GM12878 (cell line): ENCODE results near the gene HUWE1. TPM values are rescaled to one million over a fixed set of nuclear protein-coding genes. Genes with fewer than 3 reads are reported as not detected.

Source experiments
- ATAC-seq: fragments of 200-7000 bp; cut with Tn5 transposase; 3 replicates; pipeline ENCODE4 v1.9.1; 2020; ENCODE audit warnings: mild to moderate bottlenecking, moderate library complexity
- Bru-seq: library from RNA; stranded (reverse); fragments of 400-500 nt; gene quantifications from one replicate; lab custom pipeline; 2021; lab: Mats Ljungman, UMichigan
- BruChase-seq, 2 experiments: library from RNA; stranded (reverse); fragments of 400-500 nt; gene quantifications; one replicate each; lab custom pipeline; 2021; lab: Mats Ljungman, UMichigan
- BruUV-seq: library from RNA; stranded (reverse); fragments of 400-500 nt; replicated peaks from 2 replicates; lab custom pipeline; 2021; lab: Mats Ljungman, UMichigan
- CTCF ChIA-PET: fragments of 300-600 bp; sonication (Branson Sonifier 250); formaldehyde crosslinking; extraction: SDS; loops from one replicate; lab custom pipeline; 2021; ENCODE audit warnings: inconsistent platforms; lab: Yijun Ruan, JAX
- POLR2A ChIA-PET: fragments of 350-600 bp; formaldehyde crosslinking; extraction: SDS; loops from one replicate; lab custom pipeline; 2021; ENCODE audit warnings: inconsistent platforms; lab: Charles Lee
- RAD21 ChIA-PET: fragments of 300-600 bp; sonication (Branson Sonifier 250); formaldehyde crosslinking; loops from one replicate; lab custom pipeline; 2023; ENCODE audit warnings: antibody characterized with exemption; ENCODE audit not compliant: unreplicated experiment; lab: Charles Lee
- SMC1A ChIA-PET: fragments of 300-600 bp; sonication (Branson Sonifier 250); formaldehyde crosslinking; loops from one replicate; lab custom pipeline; 2023; ENCODE audit not compliant: unreplicated experiment, uncharacterized antibody; lab: Charles Lee
- DNase-seq: peaks from one replicate; pipeline ENCODE4 v3.0.0-alpha.2; 2011; ENCODE audit warnings: low read depth, low spot score
- FAIRE-seq: peaks from 3 replicates; lab custom pipeline; 2011; peaks lifted over from hg19 to GRCh38; lab: Jason Lieb, UNC
- H2AFZ ChIP-seq: 2 replicates; pipeline ENCODE4 v1.6.0; 2011; ENCODE audit warnings: low read depth, low read length, control low read depth; ENCODE audit not compliant: control insufficient read depth
- H3K27ac ChIP-seq: 2 replicates; pipeline ENCODE4 v1.5.1; 2011; ENCODE audit warnings: control low read depth; ENCODE audit not compliant: control insufficient read depth, insufficient read depth
- H3K27me3 ChIP-seq, 2 experiments: replicated peaks in 1 of 2; 2 replicates each; pipeline versions ENCODE4 v1.6.0 to v1.6.1; 2011; ENCODE audit warnings: low read length in 1 of 2; ENCODE audit not compliant: control insufficient read depth in 2 of 2, insufficient read depth in 2 of 2
- H3K36me3 ChIP-seq, 2 experiments: 2 replicates each; pipeline ENCODE4 v1.5.1; 2011; ENCODE audit warnings: low read length in 1 of 2; ENCODE audit not compliant: control insufficient read depth in 2 of 2, insufficient read depth in 2 of 2
- H3K4me1 ChIP-seq: 2 replicates; pipeline ENCODE4 v1.6.1; 2011; ENCODE audit warnings: mild to moderate bottlenecking, low read length, moderate library complexity, mixed read lengths; ENCODE audit not compliant: control insufficient read depth, insufficient read depth
- H3K4me2 ChIP-seq: 2 replicates; pipeline ENCODE4 v1.6.0; 2011; ENCODE audit warnings: control low read depth; ENCODE audit not compliant: control insufficient read depth, insufficient read depth
- H3K4me3 ChIP-seq: fragments of 200-600 bp; sonication (generic); 2 replicates; pipeline ENCODE4 v1.5.1; 2016
- H3K79me2 ChIP-seq: 2 replicates; pipeline ENCODE4 v1.6.0; 2011; ENCODE audit warnings: low read length; ENCODE audit not compliant: control insufficient read depth, insufficient read depth
- H3K9ac ChIP-seq: 2 replicates; pipeline ENCODE4 v1.8.0; 2011; ENCODE audit warnings: low read length, control low read depth, mixed read lengths; ENCODE audit not compliant: control insufficient read depth, insufficient read depth
- H3K9me3 ChIP-seq: replicated peaks from 3 replicates; pipeline ENCODE4 v1.5.1; 2011; ENCODE audit warnings: mild to moderate bottlenecking, low read length; ENCODE audit not compliant: control insufficient read depth, insufficient read depth
- H4K20me1 ChIP-seq: 2 replicates; pipeline ENCODE4 v1.6.0; 2011; ENCODE audit not compliant: control insufficient read depth, insufficient read depth
- BHLHE40 ChIP-seq, 2 experiments: fragments of 450-650 bp in 1 of 2; IDR thresholded peaks; 2 replicates each; pipeline ENCODE4 v1.6.1; 2011 to 2017; ENCODE audit warnings: low read depth in 2 of 2, borderline replicate concordance in 1 of 2, improper control_type of control experiment in 1 of 2, low read length in 1 of 2, mild to moderate bottlenecking in 1 of 2
- CHD2 ChIP-seq: IDR thresholded peaks from 2 replicates; pipeline ENCODE4 v1.6.1; 2011; ENCODE audit warnings: low read depth, low read length, improper control_type of control experiment, borderline replicate concordance
- EED ChIP-seq: sonication (generic); IDR thresholded peaks from 2 replicates; pipeline ENCODE4 v1.6.1; 2016; ENCODE audit warnings: antibody characterized with exemption, low read depth
- FOS ChIP-seq: IDR thresholded peaks from 3 replicates; pipeline ENCODE4 v1.6.1; 2011; ENCODE audit warnings: borderline replicate concordance; ENCODE audit not compliant: insufficient read length; ENCODE audit errors: extremely low read depth
- IKZF2 ChIP-seq, 2 experiments: fragments of 450-650 bp; IDR thresholded peaks; 2 replicates each; pipeline ENCODE4 v1.6.1; 2017; ENCODE audit warnings: mild to moderate bottlenecking in 2 of 2, moderate library complexity in 2 of 2
- IRF4 ChIP-seq: IDR thresholded peaks from 2 replicates; pipeline ENCODE4 v1.6.1; 2011; ENCODE audit warnings: low read depth, low read length
- NR2F1 ChIP-seq: fragments of 450-650 bp; conservative IDR thresholded peaks from 2 replicates; pipeline ENCODE4 v1.6.1; 2017; ENCODE audit warnings: mild to moderate bottlenecking
- PML ChIP-seq: IDR thresholded peaks from 2 replicates; pipeline ENCODE4 v1.6.1; 2012; ENCODE audit warnings: low read length, inconsistent platforms
- POLR2AphosphoS2 ChIP-seq: IDR thresholded peaks from 2 replicates; pipeline ENCODE4 v1.6.1; 2011; ENCODE audit warnings: low read depth, mild to moderate bottlenecking, low read length, improper control_type of control experiment, moderate library complexity
- POLR2AphosphoS5 ChIP-seq: IDR thresholded peaks from 2 replicates; pipeline ENCODE4 v1.6.1; 2011; ENCODE audit warnings: mild to moderate bottlenecking, low read length, inconsistent platforms
- SMAD5 ChIP-seq: IDR thresholded peaks from 2 replicates; pipeline ENCODE4 v1.6.1; 2016; ENCODE audit warnings: antibody characterized with exemption, low read depth
- TAF1 ChIP-seq: IDR thresholded peaks from 2 replicates; pipeline ENCODE4 v1.6.1; 2011; ENCODE audit warnings: mild to moderate bottlenecking, low read depth, low read length, borderline replicate concordance
- TCF12 ChIP-seq: IDR thresholded peaks from 2 replicates; pipeline ENCODE4 v1.6.1; 2011; ENCODE audit warnings: low read depth, mild to moderate bottlenecking, low read length
- YY1 ChIP-seq: IDR thresholded peaks from 2 replicates; pipeline ENCODE4 v1.6.1; 2011; ENCODE audit warnings: low read depth, mild to moderate bottlenecking, low read length
- ZNF217 ChIP-seq: fragments of 450-650 bp; IDR thresholded peaks from 2 replicates; pipeline ENCODE4 v1.6.1; 2017; ENCODE audit warnings: antibody characterized with exemption, mild to moderate bottlenecking
- whole genome bisulfite sequencing: methylation state at CpG from one replicate; pipeline ENCODE4 v1.1.6; 2016; ENCODE audit warnings: low lambda C conversion rate; ENCODE audit not compliant: insufficient replicate concordance, insufficient coverage; ENCODE audit errors: missing lambda C conversion rate; 5-methylcytosine and 5-hydroxymethylcytosine counted together
- in situ Hi-C: fragments of 300-500 bp; cut with MboI; formaldehyde crosslinking; loops from 9 replicates; pipeline ENCODE4 v1.14.3; 2018; ENCODE audit warnings: mixed read lengths
- intact Hi-C: fragments of 100-400 bp; cut with micrococcal nuclease; formaldehyde crosslinking; loops from one replicate; pipeline ENCODE4 v1.14.2; 2022; ENCODE audit not compliant: unreplicated experiment
- long read RNA-seq, 2 experiments: library from polyadenylated mRNA; unstranded; transcript quantifications; one replicate each; pipeline ENCODE4 v2.0.0, GENCODE V29; 2019 to 2020
- polyA minus RNA-seq, 3 experiments: library from RNA; depleted of rRNA, polyadenylated mRNA; stranded (reverse); fragments of >200 nt; gene quantifications; 2 replicates each; pipeline ENCODE4 v1.2.3, GENCODE V29; 2011
- polyA plus RNA-seq, 11 experiments: library from polyadenylated mRNA; depleted of rRNA in 4 of 11; unstranded in 6 of 11; stranded (reverse) in 5 of 11; fragments of >200 nt; fragmentation: Nextera tagmentation in 4 of 11; fragmentation: Illumina TruSeq in 1 of 11; extraction: Ambion mirVana in 4 of 11; extraction: Trizol in 1 of 11; gene quantifications; 1 replicate in 1 of 11; 2 replicates in 10 of 11; pipeline versions ENCODE4 v1.2.1 to v1.2.3, GENCODE V29; 2011 to 2016; ENCODE audit warnings: inconsistent platforms in 2 of 11, missing spikeins in 2 of 11, low read depth in 1 of 11
- total RNA-seq, 4 experiments: library from RNA; depleted of rRNA in 3 of 4; stranded (reverse); fragments of >200 nt in 3 of 4; fragmentation: Illumina TruSeq in 1 of 4; extraction: Trizol in 1 of 4; gene quantifications; 2 replicates each; pipeline versions ENCODE4 v1.2.1 to v1.2.3, GENCODE V29; 2013 to 2021

The HUWE1 gene, protein sequence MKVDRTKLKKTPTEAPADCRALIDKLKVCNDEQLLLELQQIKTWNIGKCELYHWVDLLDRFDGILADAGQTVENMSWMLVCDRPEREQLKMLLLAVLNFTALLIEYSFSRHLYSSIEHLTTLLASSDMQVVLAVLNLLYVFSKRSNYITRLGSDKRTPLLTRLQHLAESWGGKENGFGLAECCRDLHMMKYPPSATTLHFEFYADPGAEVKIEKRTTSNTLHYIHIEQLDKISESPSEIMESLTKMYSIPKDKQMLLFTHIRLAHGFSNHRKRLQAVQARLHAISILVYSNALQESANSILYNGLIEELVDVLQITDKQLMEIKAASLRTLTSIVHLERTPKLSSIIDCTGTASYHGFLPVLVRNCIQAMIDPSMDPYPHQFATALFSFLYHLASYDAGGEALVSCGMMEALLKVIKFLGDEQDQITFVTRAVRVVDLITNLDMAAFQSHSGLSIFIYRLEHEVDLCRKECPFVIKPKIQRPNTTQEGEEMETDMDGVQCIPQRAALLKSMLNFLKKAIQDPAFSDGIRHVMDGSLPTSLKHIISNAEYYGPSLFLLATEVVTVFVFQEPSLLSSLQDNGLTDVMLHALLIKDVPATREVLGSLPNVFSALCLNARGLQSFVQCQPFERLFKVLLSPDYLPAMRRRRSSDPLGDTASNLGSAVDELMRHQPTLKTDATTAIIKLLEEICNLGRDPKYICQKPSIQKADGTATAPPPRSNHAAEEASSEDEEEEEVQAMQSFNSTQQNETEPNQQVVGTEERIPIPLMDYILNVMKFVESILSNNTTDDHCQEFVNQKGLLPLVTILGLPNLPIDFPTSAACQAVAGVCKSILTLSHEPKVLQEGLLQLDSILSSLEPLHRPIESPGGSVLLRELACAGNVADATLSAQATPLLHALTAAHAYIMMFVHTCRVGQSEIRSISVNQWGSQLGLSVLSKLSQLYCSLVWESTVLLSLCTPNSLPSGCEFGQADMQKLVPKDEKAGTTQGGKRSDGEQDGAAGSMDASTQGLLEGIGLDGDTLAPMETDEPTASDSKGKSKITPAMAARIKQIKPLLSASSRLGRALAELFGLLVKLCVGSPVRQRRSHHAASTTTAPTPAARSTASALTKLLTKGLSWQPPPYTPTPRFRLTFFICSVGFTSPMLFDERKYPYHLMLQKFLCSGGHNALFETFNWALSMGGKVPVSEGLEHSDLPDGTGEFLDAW (N-terminal part only)
- total RNA-seq (2013; cell fraction: nucleolus; rRNA removed): 335 and 348 TPM in 2 replicates
- 99.9 and 104 TPM in 2 replicates for total RNA-seq (2014; rRNA removed)
- total RNA-seq (2014; rRNA removed; fragmentation: Illumina TruSeq; extraction: Trizol): 96.6 and 101 TPM in 2 replicates
- 269 and 280 TPM in 2 replicates for total RNA-seq (2021)
- polyA plus RNA-seq (2011; ENCODE audit: low read depth): 73.9 TPM
- polyA plus RNA-seq (2011; rRNA removed): 100 and 136 TPM in 2 replicates
- polyA plus RNA-seq (2011; cell fraction: cytosol; rRNA removed): 108 and 146 TPM in 2 replicates
- 286 and 327 TPM in 2 replicates for polyA plus RNA-seq (2011; cell fraction: nucleus; rRNA removed)
- 90.8 and 92.9 TPM in 2 replicates for polyA plus RNA-seq (2012)
- polyA plus RNA-seq (2014; fragmentation: Illumina TruSeq; extraction: Trizol): 149 TPM in 2 replicates
- 10 to 100 TPM; 35.9 to 39.0 TPM for polyA plus RNA-seq (2014; fragmentation: Nextera tagmentation; extraction: Ambion mirVana)
- 114 and 125 TPM in 2 replicates for polyA plus RNA-seq (2014; rRNA removed)
- 10 to 100 TPM; 52.5 to 57.3 TPM for polyA plus RNA-seq (2016; fragmentation: Nextera tagmentation; extraction: Ambion mirVana)
- 383 and 668 TPM in 2 replicates for polyA minus RNA-seq (2011; rRNA and poly(A)+ RNA removed)
- 147 and 181 TPM in 2 replicates for polyA minus RNA-seq (2011; cell fraction: cytosol; rRNA and poly(A)+ RNA removed)
- 139 and 215 TPM in 2 replicates for polyA minus RNA-seq (2011; cell fraction: nucleus; rRNA and poly(A)+ RNA removed)
- percentile 95 among the genes with signal in this experiment for Bru-seq, nascent RNA
- percentile 98 among the genes with signal in this experiment for BruChase-seq, experiment 1, labeled RNA remaining after a 6-hour chase
- BruChase-seq, experiment 2, labeled RNA remaining after a 2-hour chase: percentile 96 among the genes with signal in this experiment
- long read RNA-seq, experiment 1, partial matches to known transcripts: 10 of 12 reads
- long read RNA-seq, experiment 1, other reads (novel, unspliced or antisense): 2 of 12 reads
- long read RNA-seq, experiment 2, partial matches to known transcripts: 79 of 89 reads
- long read RNA-seq, experiment 2, other reads (novel, unspliced or antisense): 10 of 89 reads

DNA sequence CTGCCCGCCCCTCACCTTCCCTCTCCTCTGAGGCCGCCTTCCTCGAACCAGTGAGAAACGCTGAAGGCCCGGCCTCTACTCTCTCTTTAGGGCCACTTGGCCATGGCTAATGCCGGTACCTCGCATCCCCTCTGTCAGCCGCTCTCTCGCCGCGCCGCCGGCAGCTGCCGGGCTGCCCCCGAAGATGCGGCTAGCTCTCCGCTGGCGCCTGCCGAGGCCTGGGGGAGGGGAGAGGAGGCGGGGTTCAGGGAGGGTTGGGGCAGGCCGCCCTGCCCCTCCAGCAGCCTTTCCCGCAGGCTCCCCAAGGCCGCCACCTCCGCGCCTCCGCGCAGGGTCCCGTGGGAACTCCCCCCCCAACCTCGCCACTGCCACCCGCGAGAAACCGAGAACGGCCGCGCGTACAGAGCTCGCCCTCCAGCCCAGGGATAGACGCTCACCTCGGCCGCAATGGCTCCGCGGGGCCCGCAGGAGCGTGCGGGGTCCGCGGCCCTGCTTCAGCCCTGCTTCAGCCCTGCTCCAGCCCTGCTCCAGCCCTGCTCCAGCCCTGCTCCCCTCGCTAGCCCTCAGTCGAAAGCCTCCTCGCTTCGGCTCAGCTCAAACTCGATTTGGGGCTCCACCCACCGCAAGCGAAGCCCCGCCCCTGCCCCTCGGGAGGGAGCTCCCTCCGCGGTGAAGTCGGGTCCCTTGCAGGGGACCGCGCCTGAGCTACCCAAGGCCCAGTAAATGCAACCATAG lies at the start of gene HUWE1:
Gene HUWE1, minus strand, starts transcription at position 569 of the 735 bp plus-strand sequence. CDS start 32,612 bp downstream, outside the sequence.
- ChIA-PET CTCF (interaction anchor here (0.7 to 4.7 kb wide), 6 partner anchors 19 to 258 kb away, joined by 3 to 28 read pairs (median 5); no protein-coding TSS in a partner anchor), POLR2A (interaction anchor here (0.9 to 7.4 kb wide), 9 partner anchors 9 to 149 kb away, joined by 3 to 133 read pairs (median 4); no protein-coding TSS in a partner anchor), SMC1A (interaction anchor here (0.7 to 4.2 kb wide), 9 partner anchors 9 to 146 kb away, joined by 3 to 75 read pairs (median 6); no protein-coding TSS in a partner anchor), RAD21 (interaction anchor here (0.7 to 2.4 kb wide), 10 partner anchors 9 to 144 kb away, joined by 3 to 51 read pairs (median 6); no protein-coding TSS in a partner anchor)
- Histone ChIP-seq H3K79me2 (peaks cover 44% of the 10 kb centered on the region), H3K27ac (peak within 1 kb of the TSS; percentile 66), H3K36me3 (no peaks in the 10 kb centered on the region; a peak in 1 of 4 replicates), H2AFZ (peak within 1 kb of the TSS; percentile 52), H4K20me1 (0 out of 2 replicates have a peak, but pooled peaks cover 3% of the 10 kb centered on the region), H3K4me2 (peak within 1 kb of the TSS; percentile 44), H3K4me3 (peak within 1 kb of the TSS; percentile 59), H3K9ac (peak within 1 kb of the TSS; percentile 76), H3K4me1 (no peaks in the 10 kb centered on the region), H3K27me3 (no peaks in the 10 kb centered on the region), H3K9me3 (no peaks in the 10 kb centered on the region; the same call in 2 of the 3 replicates)
- in situ Hi-C loops: no loop called here
- BruUV-seq: no TSS peak
- 29% methylated on average over 46 of the region's 61 CpGs for WGBS
- peak; percentile 73 for ATAC-seq
- intact Hi-C loops: no loop called here
- no peak for FAIRE-seq
- no peak for DNase-seq
- no peak for TF ChIP-seq ZNF217
- TF ChIP-seq SMAD5: 0 out of 2 replicates have a peak, but pooled peaks have one; percentile 27
- TF ChIP-seq CHD2: peak; percentile 30; the same call in 1 of the 2 replicates
- TF ChIP-seq NR2F1: peak; percentile 59
- no peak for TF ChIP-seq FOS
- peak; percentile 43 to 70; a peak in 3 of 4 replicates for TF ChIP-seq BHLHE40 (IDR thresholded peaks at IDR 0.05; ENCODE audit: borderline replicate concordance in 1 of 2, low read depth in 2 of 2, low read length in 1 of 2)
- peak; percentile 31; the same call in 1 of the 2 replicates for TF ChIP-seq TCF12
- TF ChIP-seq IKZF2 (IDR thresholded peaks at IDR 0.05): peak; percentile 51 to 53; a peak in 2 of 4 replicates
- peak; percentile 53 for TF ChIP-seq EED
- TF ChIP-seq POLR2AphosphoS5: peak; percentile 72
- TF ChIP-seq POLR2AphosphoS2: 0 out of 2 replicates have a peak, but pooled peaks have one; percentile 29
- no peak for TF ChIP-seq IRF4
- TF ChIP-seq PML: no peak
- TF ChIP-seq TAF1: peak; percentile 42; the same call in 1 of the 2 replicates
- peak; percentile 30; the same call in 1 of the 2 replicates for TF ChIP-seq YY1
